HEK293 (cell line): ENCODE results near the gene NHSL2.

Experiments
- CTCF ChIA-PET: fragments of 350-600 bp; formaldehyde crosslinking; extraction: SDS; loops from one replicate; lab custom pipeline; 2021; ENCODE audit warnings: antibody characterized with exemption; lab: Yijun Ruan, JAX
- POLR2A ChIA-PET: fragments of 300-600 bp; formaldehyde crosslinking; extraction: SDS; loops from one replicate; lab custom pipeline; 2020; ENCODE audit warnings: antibody characterized with exemption, inconsistent platforms; lab: Yijun Ruan, JAX
- H3K27ac ChIP-seq: fragments of 200-500 bp; sonication (Bioruptor generic); 2 replicates; pipeline ENCODE4 v1.5.1; 2014; ENCODE audit warnings: low read depth, low read length, control low read depth, inconsistent platforms; ENCODE audit errors: extremely low read depth
- H3K36me3 ChIP-seq, 2 experiments: fragments of 200-500 bp in 1 of 2; sonication (Bioruptor generic) in 1 of 2; 1 replicate in 1 of 2; 2 replicates in 1 of 2; pipeline ENCODE4 v1.5.1; 2014 to 2017; ENCODE audit warnings: inconsistent platforms in 2 of 2, low read length in 2 of 2; ENCODE audit not compliant: control insufficient read depth in 2 of 2, insufficient read depth in 1 of 2
- H3K4me1 ChIP-seq: fragments of 200-500 bp; sonication (Bioruptor generic); 2 replicates; pipeline ENCODE4 v1.5.1; 2014; ENCODE audit warnings: mild to moderate bottlenecking, low read length, inconsistent platforms; ENCODE audit not compliant: control insufficient read depth, insufficient read depth
- H3K4me3 ChIP-seq: 2 replicates; pipeline ENCODE4 v1.5.1; 2011; ENCODE audit warnings: low read depth, mild to moderate bottlenecking, control low read depth, low read length, moderate library complexity
- H3K9me3 ChIP-seq: fragments of 200-500 bp; sonication (Bioruptor generic); 2 replicates; pipeline ENCODE4 v1.5.1; 2014; ENCODE audit warnings: low read depth, low read length, inconsistent platforms; ENCODE audit not compliant: control insufficient read depth, insufficient read depth
- BCL11A ChIP-seq: fragments of 450-650 bp; formaldehyde crosslinking; IDR thresholded peaks from 2 replicates; pipeline ENCODE4 v1.5.1; 2016; ENCODE audit warnings: low read depth, missing biosample characterization, missing genetic modification characterization
- INSM2 ChIP-seq: fragments of 450-650 bp; formaldehyde crosslinking; IDR thresholded peaks from 2 replicates; pipeline ENCODE4 v1.5.1; 2016; ENCODE audit warnings: missing biosample characterization, missing genetic modification characterization
- PRDM1 ChIP-seq: fragments of 450-650 bp; formaldehyde crosslinking; IDR thresholded peaks from 2 replicates; pipeline ENCODE4; 2016; ENCODE audit warnings: missing biosample characterization, missing genetic modification characterization
- RBAK ChIP-seq: fragments of 450-650 bp; formaldehyde crosslinking; IDR thresholded peaks from 2 replicates; pipeline ENCODE4 v1.5.1; 2016; ENCODE audit warnings: missing biosample characterization, missing genetic modification characterization
- SCRT1 ChIP-seq: fragments of 450-650 bp; formaldehyde crosslinking; IDR thresholded peaks from 2 replicates; pipeline ENCODE4 v1.5.1; 2016; ENCODE audit warnings: missing biosample characterization, missing genetic modification characterization, borderline replicate concordance
- SCRT2 ChIP-seq: fragments of 450-650 bp; formaldehyde crosslinking; IDR thresholded peaks from 2 replicates; pipeline ENCODE4 v1.5.1; 2016; ENCODE audit warnings: missing biosample characterization, missing genetic modification characterization
- SP2 ChIP-seq: fragments of 450-650 bp; formaldehyde crosslinking; IDR thresholded peaks from 2 replicates; pipeline ENCODE4 v1.5.1; 2016; ENCODE audit warnings: missing biosample characterization, missing genetic modification characterization
- SP3 ChIP-seq: fragments of 450-650 bp; formaldehyde crosslinking; IDR thresholded peaks from 2 replicates; pipeline ENCODE4 v1.5.1; 2016; ENCODE audit warnings: missing biosample characterization, missing genetic modification characterization
- ZBTB11 ChIP-seq: fragments of 450-650 bp; formaldehyde crosslinking; conservative IDR thresholded peaks from 2 replicates; pipeline ENCODE4 v1.5.1; 2016; ENCODE audit warnings: low read depth, missing biosample characterization, missing genetic modification characterization
- ZBTB49 ChIP-seq: fragments of 450-650 bp; formaldehyde crosslinking; IDR thresholded peaks from 2 replicates; pipeline ENCODE4 v1.5.1; 2016; ENCODE audit warnings: missing biosample characterization, missing genetic modification characterization, low read depth
- ZNF133 ChIP-seq: fragments of 450-650 bp; formaldehyde crosslinking; IDR thresholded peaks from 2 replicates; pipeline ENCODE4 v1.5.1; 2016; ENCODE audit warnings: missing biosample characterization, missing genetic modification characterization
- ZNF24 ChIP-seq: fragments of 450-650 bp; formaldehyde crosslinking; IDR thresholded peaks from 2 replicates; pipeline ENCODE4 v1.5.1; 2016; ENCODE audit warnings: missing biosample characterization, missing genetic modification characterization
- ZNF292 ChIP-seq: fragments of 450-650 bp; formaldehyde crosslinking; IDR thresholded peaks from 2 replicates; pipeline ENCODE4 v1.5.1; 2016; ENCODE audit warnings: low read depth, missing biosample characterization, missing genetic modification characterization, borderline replicate concordance
- ZNF626 ChIP-seq: fragments of 450-650 bp; sonication (Bioruptor Pico); formaldehyde crosslinking; IDR thresholded peaks from 2 replicates; pipeline ENCODE4 v1.5.1; 2018; ENCODE audit warnings: missing biosample characterization, missing genetic modification characterization, inconsistent platforms
- ZSCAN16 ChIP-seq: fragments of 450-650 bp; formaldehyde crosslinking; IDR thresholded peaks from 2 replicates; pipeline ENCODE4 v1.5.1; 2016; ENCODE audit warnings: missing biosample characterization, missing genetic modification characterization

Gene NHSL2

GRCh38 chrX:72050011-72050410 is 139.4 kb downstream of the NHSL2 start:
- no peaks in the 10 kb centered on the region for H3K9me3 ChIP-seq
- TF ChIP-seq ZSCAN16 (tag by site-specific recombination), result no peak
- no peak for TF ChIP-seq INSM2 (tag by site-specific recombination)
- TF ChIP-seq RBAK (tag by site-specific recombination), result no peak
- no peak for TF ChIP-seq ZNF292 (tag by site-specific recombination)
- TF ChIP-seq, all 188 proteins: peak for 0
- POLR2A ChIA-PET, result no interaction called here
- CTCF ChIA-PET, result interaction anchor here (0.7 to 1.2 kb wide), 3 partner anchors 28 to 248 kb away, joined by 3 to 4 read pairs (median 3); no protein-coding TSS in a partner anchor
- no peaks in the 10 kb centered on the region for H3K4me1 ChIP-seq
- no peak overlapping the region for H3K27ac ChIP-seq
- no peak overlapping the region for H3K4me3 ChIP-seq
- H3K36me3 ChIP-seq, result no peaks in the 10 kb centered on the region

GRCh38 chrX:72051589-72051988 is 140.9 kb downstream of the NHSL2 start:
- no peaks in the 10 kb centered on the region for H3K4me1 ChIP-seq
- no peak overlapping the region for H3K4me3 ChIP-seq
- H3K27ac ChIP-seq, result no peak overlapping the region
- H3K9me3 ChIP-seq, result no peaks in the 10 kb centered on the region
- CTCF ChIA-PET, result no interaction called here
- TF ChIP-seq SCRT2 (tag by site-specific recombination) (peak; percentile 80), SCRT1 (tag by site-specific recombination) (peak; percentile 75), ZNF24 (tag by site-specific recombination) (no peak), SP2 (tag by site-specific recombination) (no peak)
- POLR2A ChIA-PET, result no interaction called here
- H3K36me3 ChIP-seq, result no peaks in the 10 kb centered on the region

GRCh38 chrX:72052415-72053090 is 141.9 kb downstream of the NHSL2 start:
- no peaks in the 10 kb centered on the region for H3K4me1 ChIP-seq
- ChIA-PET CTCF (interaction anchor here (0.6 kb wide), 1 partner anchor 23 kb away, joined by 3 read pairs; no protein-coding TSS in a partner anchor), POLR2A (no interaction called here)
- H3K27ac ChIP-seq, result no peak overlapping the region
- no peaks in the 10 kb centered on the region for H3K36me3 ChIP-seq
- TF ChIP-seq ZNF133 (no peak), ZBTB49 (tag by site-specific recombination) (no peak), PRDM1 (tag by site-specific recombination) (no peak), SP3 (tag by site-specific recombination) (no peak), ZNF626 (no peak), ZBTB11 (tag by site-specific recombination) (no peak), BCL11A (tag by site-specific recombination) (no peak)
- H3K9me3 ChIP-seq, result no peaks in the 10 kb centered on the region
- H3K4me3 ChIP-seq, result no peak overlapping the region
